ENCODE results near the gene DLG2.
"Not testable (repeated sequence)": the region's sequence is repeated elsewhere in the genome, so short reads cannot be mapped to it uniquely, and the experiment has no call there.

The DLG2 gene

GRCh38 chr11:85029964-85030363, 597.2 kb downstream of the DLG2 start:
- DNase-seq (ENCODE audit: low read depth) = peak; percentile 33
- H3K4me3 ChIP-seq (ENCODE audit: low read depth, low read length) = no peak overlapping the region
- TF ChIP-seq CTCF (IDR thresholded peaks at IDR 0.05; ENCODE audit: control insufficient read depth, extremely low read depth, insufficient read depth) = no peak

GRCh38 chr11:85028329-85029101, 598.6 kb downstream of the DLG2 start:
- H3K4me3 ChIP-seq (ENCODE audit: low read depth, low read length) = no peak overlapping the region
- no peak for TF ChIP-seq CTCF (IDR thresholded peaks at IDR 0.05; ENCODE audit: control insufficient read depth, extremely low read depth, insufficient read depth)
- no peak for DNase-seq (ENCODE audit: low read depth)

- no peak for DNase-seq (ENCODE audit: low read depth)
- TF ChIP-seq CTCF (IDR thresholded peaks at IDR 0.05; ENCODE audit: control insufficient read depth, extremely low read depth, insufficient read depth) = no peak
- H3K4me3 ChIP-seq (ENCODE audit: low read depth, low read length) = no peak overlapping the region
Measured at GRCh38 chr11:85027346-85027745, 599.8 kb downstream of the DLG2 start.

GRCh38 chr11:85021058-85021457, 606.1 kb downstream of the DLG2 start:
- no peak overlapping the region for H3K4me3 ChIP-seq (ENCODE audit: low read depth, low read length)
- TF ChIP-seq CTCF (IDR thresholded peaks at IDR 0.05; ENCODE audit: control insufficient read depth, extremely low read depth, insufficient read depth) = no peak
- no peak for DNase-seq (ENCODE audit: low read depth)

GRCh38 chr11:84993386-84993785, 633.8 kb downstream of the DLG2 start:
- peak; percentile 60 for TF ChIP-seq CTCF (IDR thresholded peaks at IDR 0.05; ENCODE audit: control insufficient read depth, extremely low read depth, insufficient read depth)
- no peak for DNase-seq (ENCODE audit: low read depth)
- no peak overlapping the region for H3K4me3 ChIP-seq (ENCODE audit: low read depth, low read length)

- no peak for DNase-seq (ENCODE audit: low read depth)
Measured at GRCh38 chr11:84990141-84990540, 637.0 kb downstream of the DLG2 start.

GRCh38 chr11:84987686-84988187, 639.4 kb downstream of the DLG2 start:
- peak; percentile 93 for DNase-seq (ENCODE audit: low read depth)
- H3K4me3 ChIP-seq (ENCODE audit: low read depth, low read length) = not testable (repeated sequence)

More at GRCh38 chr11:84990141-84990540, 637.0 kb downstream of the DLG2 start:
- H3K4me3 ChIP-seq (ENCODE audit: low read depth, low read length) = no peak overlapping the region
- TF ChIP-seq CTCF (IDR thresholded peaks at IDR 0.05; ENCODE audit: control insufficient read depth, extremely low read depth, insufficient read depth) = no peak
